Activated CD4-positive, alpha-beta memory T cell treated with anti-CD3 and anti-CD28 coated beads, Interleukin-2, amount 10 ng/mL, durations not matched to agents 7 days and 5 days (primary cell): ENCODE measurements around the gene PCDHB1. TPM values are rescaled to one million over a fixed set of nuclear protein-coding genes. Genes with fewer than 3 reads are reported as not detected.
"Not testable (repeated sequence)": the region's sequence is repeated elsewhere in the genome, so short reads cannot be mapped to it uniquely, and the experiment has no call there.

ENCODE experiments used
- CTCF ChIA-PET: fragments of 350-600 bp; sonication (Branson Sonifier 250); formaldehyde crosslinking; loops from one replicate; lab custom pipeline; 2021; ENCODE audit warnings: antibody characterized with exemption, inconsistent platforms; lab: Charles Lee
- POLR2A ChIA-PET: fragments of 350-600 bp; sonication (Branson Sonifier 250); formaldehyde crosslinking; loops from one replicate; lab custom pipeline; 2021; ENCODE audit warnings: antibody characterized with exemption; lab: Charles Lee
- DNase-seq: peaks from one replicate; pipeline ENCODE4 v3.0.0-alpha.2; 2020
- H3K27ac Mint-ChIP-seq: one replicate; pipeline ENCODE4 v1.8.0; 2021; ENCODE audit warnings: mild to moderate bottlenecking, mixed read lengths
- H3K27me3 Mint-ChIP-seq: one replicate; pipeline ENCODE4 v1.8.0; 2021; ENCODE audit warnings: mixed read lengths
- H3K36me3 Mint-ChIP-seq: one replicate; pipeline ENCODE4 v1.8.0; 2021; ENCODE audit warnings: low read depth, mixed read lengths
- H3K4me1 Mint-ChIP-seq: one replicate; pipeline ENCODE4 v1.8.0; 2021; ENCODE audit warnings: mixed read lengths
- H3K4me3 Mint-ChIP-seq: one replicate; pipeline ENCODE4 v1.8.0; 2021; ENCODE audit warnings: mild to moderate bottlenecking, mixed read lengths
- H3K9me3 Mint-ChIP-seq: one replicate; pipeline ENCODE4 v1.8.0; 2021; ENCODE audit warnings: mixed read lengths
- total RNA-seq, 2 experiments: library from RNA; stranded (reverse); gene quantifications; one replicate each; pipeline ENCODE4 v1.2.3, GENCODE V29; 2021

The PCDHB1 gene
- total RNA-seq, 2 experiments from 2014 or later, result not detected

GRCh38 chr5:141096181-141096580 is 45.0 kb downstream of the PCDHB1 start:
- H3K4me3 Mint-ChIP-seq, POLR2A ChIA-PET, CTCF ChIA-PET, DNase-seq, H3K27ac Mint-ChIP-seq, H3K36me3 Mint-ChIP-seq, H3K4me1 Mint-ChIP-seq: not testable (repeated sequence)
- Mint-ChIP-seq H3K27me3 (peaks cover 10% of the 10 kb centered on the region), H3K9me3 (peaks cover 17% of the 10 kb centered on the region)

GRCh38 chr5:141096586-141096985 is 45.4 kb downstream of the PCDHB1 start:
- H3K36me3 Mint-ChIP-seq, H3K4me1 Mint-ChIP-seq, DNase-seq, POLR2A ChIA-PET, CTCF ChIA-PET, H3K27ac Mint-ChIP-seq, H3K4me3 Mint-ChIP-seq: not testable (repeated sequence)
- H3K27me3 Mint-ChIP-seq, result peaks cover 10% of the 10 kb centered on the region
- H3K9me3 Mint-ChIP-seq, result peaks cover 21% of the 10 kb centered on the region

DNA sequence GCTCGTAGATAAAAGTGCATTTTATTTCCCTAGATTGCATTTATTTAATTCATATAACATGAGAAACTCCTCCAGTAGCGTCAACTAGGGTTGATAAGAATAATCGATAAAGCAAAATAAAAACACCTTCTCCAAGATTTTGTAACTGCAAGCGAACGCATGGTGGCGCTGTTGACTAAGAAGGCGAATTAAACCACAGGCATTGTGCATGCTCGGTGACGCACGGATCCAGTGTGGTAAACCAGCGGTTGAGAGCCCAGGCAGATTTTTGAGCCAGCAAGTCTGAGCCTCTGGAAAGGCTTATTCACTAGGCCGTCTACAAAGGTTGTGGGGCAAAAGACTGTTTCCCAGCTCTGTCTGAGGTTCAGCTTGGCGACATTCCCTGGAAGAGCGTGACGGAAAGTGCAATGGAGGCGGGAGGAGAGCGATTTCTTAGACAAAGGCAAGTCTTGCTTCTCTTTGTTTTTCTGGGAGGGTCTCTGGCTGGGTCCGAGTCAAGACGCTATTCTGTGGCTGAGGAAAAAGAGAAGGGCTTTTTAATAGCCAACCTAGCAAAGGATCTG is 49.1 kb downstream of the PCDHB1 start, which contains the start of gene PCDHB3:
Gene PCDHB3, plus strand, starts transcription at position 231 of the 563 bp plus-strand sequence. Its CDS starts 177 bp downstream, at position 408.
- H3K4me3 Mint-ChIP-seq, result no peak within 1 kb of the TSS
- peaks cover 3% of the 10 kb centered on the region for H3K36me3 Mint-ChIP-seq
- H3K27me3 Mint-ChIP-seq, result no peaks in the 10 kb centered on the region
- H3K27ac Mint-ChIP-seq, result no peak within 1 kb of the TSS
- POLR2A ChIA-PET, result no interaction called here
- no peaks in the 10 kb centered on the region for H3K4me1 Mint-ChIP-seq
- peaks cover 19% of the 10 kb centered on the region for H3K9me3 Mint-ChIP-seq
- CTCF ChIA-PET, result no interaction called here
- DNase-seq, result peak; percentile 36

DNA sequence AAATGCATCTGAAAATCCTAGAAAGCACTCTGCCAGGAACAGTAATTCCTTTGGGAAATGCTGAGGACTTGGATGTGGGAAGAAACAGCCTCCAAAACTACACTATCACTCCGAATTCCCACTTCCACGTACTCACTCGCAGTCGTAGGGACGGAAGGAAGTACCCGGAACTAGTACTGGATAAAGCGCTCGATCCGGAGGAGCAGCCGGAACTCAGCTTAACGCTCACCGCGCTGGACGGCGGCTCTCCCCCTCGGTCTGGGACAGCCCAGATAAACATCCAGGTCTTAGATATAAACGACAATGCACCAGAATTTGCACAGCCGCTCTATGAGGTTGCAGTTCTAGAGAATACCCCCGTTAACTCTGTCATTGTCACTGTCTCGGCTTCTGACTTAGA is 49.9 kb downstream of the PCDHB1 start:
- DNase-seq, result no peak
- Mint-ChIP-seq H3K4me1 (no peaks in the 10 kb centered on the region), H3K36me3 (peaks cover 3% of the 10 kb centered on the region), H3K27ac (no peak overlapping the region), H3K9me3 (peaks cover 14% of the 10 kb centered on the region), H3K4me3 (no peak overlapping the region), H3K27me3 (no peaks in the 10 kb centered on the region)
- ChIA-PET POLR2A (no interaction called here), CTCF (no interaction called here)

DNA sequence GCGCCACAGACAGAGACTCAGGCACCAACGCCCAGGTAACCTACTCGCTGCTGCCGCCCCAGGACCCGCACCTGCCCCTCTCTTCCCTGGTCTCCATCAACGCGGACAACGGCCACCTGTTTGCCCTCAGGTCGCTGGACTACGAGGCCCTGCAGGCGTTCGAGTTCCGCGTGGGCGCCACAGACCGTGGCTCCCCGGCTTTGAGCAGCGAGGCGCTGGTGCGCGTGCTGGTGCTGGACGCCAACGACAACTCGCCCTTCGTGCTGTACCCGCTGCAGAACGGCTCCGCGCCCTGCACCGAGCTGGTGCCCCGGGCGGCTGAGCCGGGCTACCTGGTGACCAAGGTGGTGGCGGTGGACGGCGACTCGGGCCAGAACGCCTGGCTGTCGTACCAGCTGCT is 50.9 kb downstream of the PCDHB1 start:
- H3K27ac Mint-ChIP-seq, POLR2A ChIA-PET, H3K4me3 Mint-ChIP-seq, H3K4me1 Mint-ChIP-seq, CTCF ChIA-PET, H3K36me3 Mint-ChIP-seq, H3K27me3 Mint-ChIP-seq, DNase-seq: not testable (repeated sequence)
- peaks cover 14% of the 10 kb centered on the region for H3K9me3 Mint-ChIP-seq

GRCh38 chr5:141102471-141102870 is 51.3 kb downstream of the PCDHB1 start:
- H3K4me3 Mint-ChIP-seq, H3K4me1 Mint-ChIP-seq, H3K36me3 Mint-ChIP-seq, CTCF ChIA-PET, DNase-seq, H3K27me3 Mint-ChIP-seq, H3K27ac Mint-ChIP-seq, POLR2A ChIA-PET: not testable (repeated sequence)
- peaks cover 14% of the 10 kb centered on the region for H3K9me3 Mint-ChIP-seq

DNA sequence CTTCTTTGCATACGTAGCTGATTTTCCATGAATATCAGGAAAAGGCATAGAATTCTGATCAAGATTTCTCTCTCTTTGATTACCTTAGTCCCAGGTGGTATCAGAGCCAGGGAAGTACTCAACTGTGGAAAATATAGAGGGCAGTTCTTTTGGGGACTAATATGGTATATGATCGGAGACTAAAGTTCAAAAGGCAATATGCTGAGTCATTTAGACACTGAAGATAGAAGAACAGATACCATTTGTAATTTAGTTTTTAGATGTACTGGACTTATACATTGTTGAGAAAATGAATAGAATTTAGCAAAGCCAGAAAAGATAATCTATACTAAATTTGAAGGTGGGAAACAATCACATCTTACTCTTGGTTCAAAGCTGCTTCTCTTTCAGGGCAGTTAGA is 54.2 kb downstream of the PCDHB1 start:
- H3K36me3 Mint-ChIP-seq, result peaks cover 3% of the 10 kb centered on the region
- ChIA-PET CTCF (no interaction called here), POLR2A (no interaction called here)
- no peak overlapping the region for H3K4me3 Mint-ChIP-seq
- H3K27me3 Mint-ChIP-seq, result no peaks in the 10 kb centered on the region
- peaks cover 11% of the 10 kb centered on the region for H3K9me3 Mint-ChIP-seq
- DNase-seq, result no peak
- H3K27ac Mint-ChIP-seq, result no peak overlapping the region
- no peaks in the 10 kb centered on the region for H3K4me1 Mint-ChIP-seq

Other genes starting within 250 kb of the PCDHB1 start
- not detected for gene PCDHA4, start 244.3 kb upstream of the PCDHB1 start, total RNA-seq
- not detected for gene PCDHA5, start 229.8 kb upstream of the PCDHB1 start, total RNA-seq
- gene PCDHA6, start 223.4 kb upstream of the PCDHB1 start, total RNA-seq, result not detected
- gene PCDHA7, start 217.1 kb upstream of the PCDHB1 start, total RNA-seq, result not detected
- gene PCDHA8, start 210.2 kb upstream of the PCDHB1 start, total RNA-seq, result not detected
- not detected for gene PCDHA9, start 203.0 kb upstream of the PCDHB1 start, total RNA-seq
- gene PCDHA10, start 195.5 kb upstream of the PCDHB1 start, total RNA-seq, result not detected
- not detected for gene PCDHA11, start 182.4 kb upstream of the PCDHB1 start, total RNA-seq
- not detected for gene PCDHA12, start 176.1 kb upstream of the PCDHB1 start, total RNA-seq
- not detected for gene PCDHA13, start 169.2 kb upstream of the PCDHB1 start, total RNA-seq
- not detected for gene PCDHAC1, start 125.1 kb upstream of the PCDHB1 start, total RNA-seq
- not detected for gene PCDHAC2, start 84.9 kb upstream of the PCDHB1 start, total RNA-seq
- under 1 TPM in 1 of 2 experiments, not detected in 1; 0.20 TPM for gene PCDHB2, start 43.2 kb downstream of the PCDHB1 start, total RNA-seq
- not detected for gene PCDHB3, start 49.1 kb downstream of the PCDHB1 start, total RNA-seq
- not detected for gene PCDHB4, start 70.4 kb downstream of the PCDHB1 start, total RNA-seq
- not detected for gene PCDHB5, start 83.8 kb downstream of the PCDHB1 start, total RNA-seq
- not detected for gene PCDHB6, start 98.7 kb downstream of the PCDHB1 start, total RNA-seq
- not detected for gene PCDHB7, start 121.3 kb downstream of the PCDHB1 start, total RNA-seq
- not detected for gene PCDHB8, start 126.4 kb downstream of the PCDHB1 start, total RNA-seq
- gene PCDHB16, start 131.0 kb downstream of the PCDHB1 start, total RNA-seq, result not detected
- gene PCDHB9, start 135.8 kb downstream of the PCDHB1 start, total RNA-seq, result not detected
- gene PCDHB10, start 141.0 kb downstream of the PCDHB1 start, total RNA-seq, result not detected
- not detected for gene PCDHB11, start 148.3 kb downstream of the PCDHB1 start, total RNA-seq
- gene PCDHB12, start 157.3 kb downstream of the PCDHB1 start, total RNA-seq, result not detected
- gene PCDHB13, start 162.5 kb downstream of the PCDHB1 start, total RNA-seq, result not detected
- gene PCDHB14, start 172.0 kb downstream of the PCDHB1 start, total RNA-seq, result not detected
- not detected for gene PCDHB15, start 194.0 kb downstream of the PCDHB1 start, total RNA-seq